HepG2 (cell line): Measurements from ENCODE around the gene TSGA10IP. TPM values are rescaled to one million over a fixed set of nuclear protein-coding genes. Genes with fewer than 3 reads are reported as not detected.

ENCODE experiments used
- ATM ChIP-seq: fragments of 450-650 bp; IDR thresholded peaks from 2 replicates; pipeline ENCODE4 v1.7.1; 2017; ENCODE audit warnings: mild to moderate bottlenecking, borderline replicate concordance
- BCL6 ChIP-seq: IDR thresholded peaks from 2 replicates; pipeline ENCODE4 v1.6.1; 2016; ENCODE audit warnings: missing genetic modification reagents, missing compliant biosample characterization
- GLMP ChIP-seq: sonication (generic); formaldehyde crosslinking; IDR thresholded peaks from 2 replicates; pipeline ENCODE4 v1.9.0; 2021; ENCODE audit warnings: missing genetic modification reagents, mild to moderate bottlenecking, borderline replicate concordance
- HMGA1 ChIP-seq: sonication (generic); formaldehyde crosslinking; conservative IDR thresholded peaks from 2 replicates; pipeline ENCODE4 v1.4.0; 2020; ENCODE audit warnings: missing genetic modification reagents
- IRF2 ChIP-seq: IDR thresholded peaks from 2 replicates; pipeline ENCODE4 v1.6.1; 2018; ENCODE audit warnings: missing genetic modification reagents, missing compliant biosample characterization
- ISX ChIP-seq: sonication (generic); formaldehyde crosslinking; conservative IDR thresholded peaks from 2 replicates; pipeline ENCODE4 v1.5.0; 2020; ENCODE audit warnings: missing genetic modification reagents
- NFYC ChIP-seq: IDR thresholded peaks from 2 replicates; pipeline ENCODE4 v1.6.1; 2016; ENCODE audit warnings: missing genetic modification reagents, missing compliant biosample characterization
- PAWR ChIP-seq: sonication (generic); formaldehyde crosslinking; IDR thresholded peaks from 2 replicates; pipeline ENCODE4 v1.4.0; 2020; ENCODE audit warnings: missing genetic modification reagents, mild to moderate bottlenecking, borderline replicate concordance
- RAD21 ChIP-seq: fragments of 450-650 bp; formaldehyde crosslinking; IDR thresholded peaks from 2 replicates; pipeline ENCODE4 v1.5.0; 2020; ENCODE audit warnings: mild to moderate bottlenecking
- REL ChIP-seq: sonication (generic); formaldehyde crosslinking; conservative IDR thresholded peaks from 2 replicates; pipeline ENCODE4 v1.8.0; 2022; ENCODE audit warnings: mild to moderate bottlenecking, missing genetic modification reagents, moderate library complexity
- SP140L ChIP-seq: sonication (generic); formaldehyde crosslinking; IDR thresholded peaks from 2 replicates; pipeline ENCODE4 v1.4.0; 2020; ENCODE audit warnings: missing genetic modification reagents, borderline replicate concordance
- TBL1XR1 ChIP-seq: fragments of 150-350 bp; IDR thresholded peaks from 2 replicates; pipeline ENCODE4 v1.6.1; 2014; ENCODE audit warnings: borderline replicate concordance, low read length; ENCODE audit not compliant: partially characterized antibody
- ZBTB21 ChIP-seq: sonication (generic); formaldehyde crosslinking; IDR thresholded peaks from 2 replicates; pipeline ENCODE4 v1.4.0; 2020; ENCODE audit warnings: missing genetic modification reagents
- ZBTB38 ChIP-seq: sonication (generic); formaldehyde crosslinking; IDR thresholded peaks from 2 replicates; pipeline ENCODE4 v1.5.1; 2020; ENCODE audit warnings: mild to moderate bottlenecking, missing genetic modification reagents
- ZFAT ChIP-seq: sonication (generic); formaldehyde crosslinking; conservative IDR thresholded peaks from 2 replicates; pipeline ENCODE4 v1.8.1; 2023; ENCODE audit warnings: missing genetic modification reagents, inconsistent platforms
- ZFP41 ChIP-seq: sonication (generic); formaldehyde crosslinking; IDR thresholded peaks from 2 replicates; pipeline ENCODE4 v1.4.0; 2020; ENCODE audit warnings: mild to moderate bottlenecking, missing genetic modification reagents, borderline replicate concordance
- ZKSCAN1 ChIP-seq: fragments of 150-350 bp; IDR thresholded peaks from 2 replicates; pipeline ENCODE4 v1.6.1; 2014; ENCODE audit warnings: low read length
- ZNF235 ChIP-seq: sonication (generic); formaldehyde crosslinking; IDR thresholded peaks from 2 replicates; pipeline ENCODE4 v1.8.1; 2023; ENCODE audit warnings: mild to moderate bottlenecking, missing genetic modification reagents, borderline replicate concordance
- ZNF335 ChIP-seq: sonication (generic); formaldehyde crosslinking; IDR thresholded peaks from 2 replicates; pipeline ENCODE4 v1.4.0; 2020; ENCODE audit warnings: missing genetic modification reagents
- ZSCAN29 ChIP-seq: sonication (generic); formaldehyde crosslinking; conservative IDR thresholded peaks from 2 replicates; pipeline ENCODE4 v1.4.0; 2020; ENCODE audit warnings: mild to moderate bottlenecking, missing genetic modification reagents
- polyA plus RNA-seq, 8 experiments: library from polyadenylated mRNA; depleted of rRNA in 3 of 8; stranded (reverse) in 7 of 8; unstranded in 1 of 8; fragments of >200 nt; fragmentation: Illumina TruSeq in 4 of 8; extraction: Trizol in 4 of 8; gene quantifications; 2 replicates each; pipeline versions ENCODE4 v1.2.1 to v1.2.3, GENCODE V29; 2011 to 2016; ENCODE audit warnings: low read depth in 4 of 8, missing spikeins in 1 of 8, mixed read lengths in 1 of 8; ENCODE audit not compliant: insufficient read depth in 1 of 8
- total RNA-seq, 5 experiments: library from RNA; depleted of rRNA; stranded (reverse); fragments of >200 nt; fragmentation: Illumina TruSeq; extraction: Trizol; gene quantifications; 2 replicates each; pipeline ENCODE4 v1.2.3, GENCODE V29; 2016; ENCODE audit warnings: low read depth in 1 of 5
- TF ChIP-seq, protein P1 (sequence below): fragments of 450-650 bp; IDR thresholded peaks from 2 replicates; pipeline ENCODE4 v1.6.1; 2017; ENCODE audit warnings: mild to moderate bottlenecking
- TF ChIP-seq, protein P2 (sequence below): sonication (generic); formaldehyde crosslinking; conservative IDR thresholded peaks from 2 replicates; pipeline ENCODE4 v1.8.0; 2022; ENCODE audit warnings: low read depth, missing genetic modification reagents
- TF ChIP-seq, protein P3 (sequence below): sonication (generic); formaldehyde crosslinking; IDR thresholded peaks from 2 replicates; pipeline ENCODE4 v1.9.0; 2022; ENCODE audit warnings: low read depth, missing genetic modification reagents

The TSGA10IP gene
- total and polyA plus RNA-seq, 2 of the 13 experiments (the other 11 are each of a cell fraction or from before 2014, with no cell fraction given) = not detected

GRCh38 chr11:65899356-65900124, 45.7 kb upstream of the TSGA10IP start (continued):
- TF ChIP-seq, protein P1, sequence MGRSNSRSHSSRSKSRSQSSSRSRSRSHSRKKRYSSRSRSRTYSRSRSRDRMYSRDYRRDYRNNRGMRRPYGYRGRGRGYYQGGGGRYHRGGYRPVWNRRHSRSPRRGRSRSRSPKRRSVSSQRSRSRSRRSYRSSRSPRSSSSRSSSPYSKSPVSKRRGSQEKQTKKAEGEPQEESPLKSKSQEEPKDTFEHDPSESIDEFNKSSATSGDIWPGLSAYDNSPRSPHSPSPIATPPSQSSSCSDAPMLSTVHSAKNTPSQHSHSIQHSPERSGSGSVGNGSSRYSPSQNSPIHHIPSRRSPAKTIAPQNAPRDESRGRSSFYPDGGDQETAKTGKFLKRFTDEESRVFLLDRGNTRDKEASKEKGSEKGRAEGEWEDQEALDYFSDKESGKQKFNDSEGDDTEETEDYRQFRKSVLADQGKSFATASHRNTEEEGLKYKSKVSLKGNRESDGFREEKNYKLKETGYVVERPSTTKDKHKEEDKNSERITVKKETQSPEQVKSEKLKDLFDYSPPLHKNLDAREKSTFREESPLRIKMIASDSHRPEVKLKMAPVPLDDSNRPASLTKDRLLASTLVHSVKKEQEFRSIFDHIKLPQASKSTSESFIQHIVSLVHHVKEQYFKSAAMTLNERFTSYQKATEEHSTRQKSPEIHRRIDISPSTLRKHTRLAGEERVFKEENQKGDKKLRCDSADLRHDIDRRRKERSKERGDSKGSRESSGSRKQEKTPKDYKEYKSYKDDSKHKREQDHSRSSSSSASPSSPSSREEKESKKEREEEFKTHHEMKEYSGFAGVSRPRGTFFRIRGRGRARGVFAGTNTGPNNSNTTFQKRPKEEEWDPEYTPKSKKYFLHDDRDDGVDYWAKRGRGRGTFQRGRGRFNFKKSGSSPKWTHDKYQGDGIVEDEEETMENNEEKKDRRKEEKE = no peak
- TF ChIP-seq REL (CRISPR knock-in tag) (peak; percentile 86), BCL6 (CRISPR knock-in tag) (no peak), NFYC (CRISPR knock-in tag) (no peak), GLMP (no peak), ZNF335 (CRISPR knock-in tag) (no peak), SP140L (CRISPR knock-in tag) (no peak), ZBTB38 (CRISPR knock-in tag) (0 out of 2 replicates have a peak, but pooled peaks have one; percentile 27), ZFAT (CRISPR knock-in tag) (no peak), ATM (no peak), ZSCAN29 (no peak), IRF2 (CRISPR knock-in tag) (no peak), ISX (CRISPR knock-in tag) (0 out of 2 replicates have a peak, but pooled peaks have one; percentile 25), ZNF235 (CRISPR knock-in tag) (no peak), PAWR (no peak), ZFP41 (CRISPR knock-in tag) (no peak), TBL1XR1 (no peak), ZBTB21 (CRISPR knock-in tag) (no peak), HMGA1 (CRISPR knock-in tag) (no peak), ZKSCAN1 (no peak), RAD21 (CRISPR knock-in tag) (peak; percentile 42)
- TF ChIP-seq, protein P2, sequence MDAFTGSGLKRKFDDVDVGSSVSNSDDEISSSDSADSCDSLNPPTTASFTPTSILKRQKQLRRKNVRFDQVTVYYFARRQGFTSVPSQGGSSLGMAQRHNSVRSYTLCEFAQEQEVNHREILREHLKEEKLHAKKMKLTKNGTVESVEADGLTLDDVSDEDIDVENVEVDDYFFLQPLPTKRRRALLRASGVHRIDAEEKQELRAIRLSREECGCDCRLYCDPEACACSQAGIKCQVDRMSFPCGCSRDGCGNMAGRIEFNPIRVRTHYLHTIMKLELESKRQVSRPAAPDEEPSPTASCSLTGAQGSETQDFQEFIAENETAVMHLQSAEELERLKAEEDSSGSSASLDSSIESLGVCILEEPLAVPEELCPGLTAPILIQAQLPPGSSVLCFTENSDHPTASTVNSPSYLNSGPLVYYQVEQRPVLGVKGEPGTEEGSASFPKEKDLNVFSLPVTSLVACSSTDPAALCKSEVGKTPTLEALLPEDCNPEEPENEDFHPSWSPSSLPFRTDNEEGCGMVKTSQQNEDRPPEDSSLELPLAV (CRISPR knock-in tag) = no peak
- TF ChIP-seq, protein P3, sequence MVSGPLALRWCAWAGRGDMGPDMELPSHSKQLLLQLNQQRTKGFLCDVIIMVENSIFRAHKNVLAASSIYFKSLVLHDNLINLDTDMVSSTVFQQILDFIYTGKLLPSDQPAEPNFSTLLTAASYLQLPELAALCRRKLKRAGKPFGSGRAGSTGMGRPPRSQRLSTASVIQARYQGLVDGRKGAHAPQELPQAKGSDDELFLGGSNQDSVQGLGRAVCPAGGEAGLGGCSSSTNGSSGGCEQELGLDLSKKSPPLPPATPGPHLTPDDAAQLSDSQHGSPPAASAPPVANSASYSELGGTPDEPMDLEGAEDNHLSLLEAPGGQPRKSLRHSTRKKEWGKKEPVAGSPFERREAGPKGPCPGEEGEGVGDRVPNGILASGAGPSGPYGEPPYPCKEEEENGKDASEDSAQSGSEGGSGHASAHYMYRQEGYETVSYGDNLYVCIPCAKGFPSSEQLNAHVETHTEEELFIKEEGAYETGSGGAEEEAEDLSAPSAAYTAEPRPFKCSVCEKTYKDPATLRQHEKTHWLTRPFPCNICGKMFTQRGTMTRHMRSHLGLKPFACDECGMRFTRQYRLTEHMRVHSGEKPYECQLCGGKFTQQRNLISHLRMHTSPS (CRISPR knock-in tag) = peak; percentile 70; the same call in 1 of the 2 replicates
